ENCODE measurements around the gene CHI3L2. TPM values are rescaled to one million over a fixed set of nuclear protein-coding genes. Genes with fewer than 3 reads are reported as not detected.
A peak's percentile ranks its signal among the peaks of the same experiment; 100 is the strongest.

Gene CHI3L2
- polyA plus RNA-seq, 2 of the 4 experiments (the other 2 are of a cell fraction), result 0.23 to 0.43 TPM

- ChIA-PET CTCF (no interaction called here), POLR2A (no interaction called here)
- 46% methylated on average over 4 of the region's 4 CpGs for WGBS (ENCODE audit: missing lambda C conversion rate)
- H3K4me1 ChIP-seq, result no peaks in the 10 kb centered on the region
- no peaks in the 10 kb centered on the region for H3K9me3 ChIP-seq
- DNase-seq (ENCODE audit: low read depth in 1 of 2, low spot score in 1 of 2), result no peak
- ATAC-seq, result no peak
- peak; percentile 61 for TF ChIP-seq MAFK (IDR thresholded peaks at IDR 0.05; ENCODE audit: partially characterized antibody)
- TF ChIP-seq HMGXB4 (CRISPR knock-in tag; IDR thresholded peaks at IDR 0.05; ENCODE audit: borderline replicate concordance), result no peak
- no peak overlapping the region for H3K4me2 ChIP-seq
- no peak overlapping the region for H3K4me3 ChIP-seq
- H3K27ac ChIP-seq, result no peak overlapping the region
- no peak for FAIRE-seq
These were observed 42.4 kb downstream of the CHI3L2 start for GRCh38 chr1:111269825-111270406.

GRCh38 chr1:111270771-111271463 lies 43.4 kb downstream of the CHI3L2 start:
- no peak for ATAC-seq

More at GRCh38 chr1:111270771-111271463, 43.4 kb downstream of the CHI3L2 start:
- H3K9me3 ChIP-seq, result no peaks in the 10 kb centered on the region
- TF ChIP-seq HOXB13 (CRISPR knock-in tag; IDR thresholded peaks at IDR 0.05; ENCODE audit: low read depth) (no peak), EP300 (IDR thresholded peaks at IDR 0.05) (no peak), ZFP36 (IDR thresholded peaks at IDR 0.05; ENCODE audit: borderline replicate concordance, partially characterized antibody) (no peak), HMGXB4 (CRISPR knock-in tag; IDR thresholded peaks at IDR 0.05; ENCODE audit: borderline replicate concordance) (no peak), HEYL (CRISPR knock-in tag; IDR thresholded peaks at IDR 0.05) (no peak), E2F6 (IDR thresholded peaks at IDR 0.05; ENCODE audit: borderline replicate concordance, low read depth) (no peak), MAFK (IDR thresholded peaks at IDR 0.05; ENCODE audit: partially characterized antibody) (no peak), SREBF2 (IDR thresholded peaks at IDR 0.05) (no peak), RFX5 (IDR thresholded peaks at IDR 0.05) (no peak), TFCP2L1 (CRISPR knock-in tag; IDR thresholded peaks at IDR 0.05) (no peak), CBX2 (IDR thresholded peaks at IDR 0.05; ENCODE audit: borderline replicate concordance, low read depth) (no peak), ELK1 (IDR thresholded peaks at IDR 0.05; ENCODE audit: low read depth, low read length) (no peak), SMC3 (IDR thresholded peaks at IDR 0.05) (no peak), HOXB5 (CRISPR knock-in tag; IDR thresholded peaks at IDR 0.05) (no peak), ESRRA (IDR thresholded peaks at IDR 0.05; ENCODE audit: borderline replicate concordance, low read length) (no peak), JUNB (IDR thresholded peaks at IDR 0.05) (no peak), RAD21 (conservative IDR thresholded peaks at IDR 0.05 in 1 of 2, IDR thresholded peaks at IDR 0.05 in 1 of 2) (no peak), HDAC2 (IDR thresholded peaks at IDR 0.05) (no peak), TP53 (CRISPR knock-in tag; IDR thresholded peaks at IDR 0.05) (no peak), ZC3H11A (IDR thresholded peaks at IDR 0.05) (no peak)
- POLR2A ChIA-PET, result no interaction called here
- no peak overlapping the region for H3K4me3 ChIP-seq
- CTCF ChIA-PET, result no interaction called here
- no peak overlapping the region for H3K27ac ChIP-seq
- DNase-seq (ENCODE audit: low read depth in 1 of 2, low spot score in 1 of 2), result no peak
- H3K4me2 ChIP-seq, result no peak overlapping the region
- no peak for FAIRE-seq
- H3K4me1 ChIP-seq, result 0 out of 3 replicates have a peak, but pooled peaks cover 3% of the 10 kb centered on the region
- WGBS (ENCODE audit: missing lambda C conversion rate), result 79% methylated on average over 31 of the region's 40 CpGs

Data from A549 (cell line).